ELR (cell line): ENCODE measurements around the gene PAQR4.

Experiments
- DNase-seq: peaks from one replicate; pipeline ENCODE4 v3.0.0-alpha.2; 2015; ENCODE audit warnings: low read depth

Gene PAQR4

GRCh38 chr16:3007957-3008689 lies 39.0 kb downstream of the PAQR4 start:
- no peak for DNase-seq

- no peak for DNase-seq
Measured at GRCh38 chr16:3008690-3009037, 39.5 kb downstream of the PAQR4 start.

- peak; percentile 28 for DNase-seq
Measured at GRCh38 chr16:3009568-3010390, 40.6 kb downstream of the PAQR4 start.

- DNase-seq = no peak
Measured at GRCh38 chr16:3010510-3010909, 41.4 kb downstream of the PAQR4 start.

GRCh38 chr16:3012246-3012645 lies 43.1 kb downstream of the PAQR4 start:
- no peak for DNase-seq

- DNase-seq = peak; percentile 59
Measured at GRCh38 chr16:3012828-3013420, 43.8 kb downstream of the PAQR4 start, which contains the start of gene CLDN9. TSS of gene CLDN9 (plus strand) at chr16:3012923. CDS start at chr16:3013363, 440 bp downstream.

GRCh38 chr16:3013491-3013951 lies 44.4 kb downstream of the PAQR4 start:
- DNase-seq = peak; percentile 47

GRCh38 chr16:3013998-3014690 lies 45.0 kb downstream of the PAQR4 start:
- DNase-seq = no peak

GRCh38 chr16:3014971-3015370 lies 45.8 kb downstream of the PAQR4 start:
- no peak for DNase-seq

- DNase-seq = no peak
Measured at GRCh38 chr16:3015865-3016521, 46.8 kb downstream of the PAQR4 start.

GRCh38 chr16:3017344-3017743 lies 48.2 kb downstream of the PAQR4 start:
- DNase-seq = no peak

- no peak for DNase-seq
Measured at GRCh38 chr16:3017794-3018506, 48.8 kb downstream of the PAQR4 start, which contains the start of gene CLDN6. TSS of gene CLDN6 (minus strand) at chr16:3018183. CDS start at chr16:3016021, 2,162 bp downstream.

GRCh38 chr16:3019594-3020246 lies 50.6 kb downstream of the PAQR4 start:
- no peak for DNase-seq

- peak; percentile 83 for DNase-seq
Measured at GRCh38 chr16:3020247-3020603, 51.1 kb downstream of the PAQR4 start, which contains the start of gene TNFRSF12A. TSS of gene TNFRSF12A (plus strand) at chr16:3020368. CDS start at chr16:3020398, 30 bp downstream.

GRCh38 chr16:3020604-3021448 lies 51.7 kb downstream of the PAQR4 start:
- peak; percentile 93 for DNase-seq

- peak; percentile 97 for DNase-seq
Measured at GRCh38 chr16:3021449-3022207, 52.5 kb downstream of the PAQR4 start.

GRCh38 chr16:3022208-3022683 lies 53.1 kb downstream of the PAQR4 start:
- DNase-seq = peak; percentile 96

GRCh38 chr16:3022684-3023414 lies 53.7 kb downstream of the PAQR4 start:
- no peak for DNase-seq
